HFFc6 (cell line): ENCODE measurements around the gene C3orf49. TPM values are rescaled to one million over a fixed set of nuclear protein-coding genes. Genes with fewer than 3 reads are reported as not detected.

Source experiments
- DNase-seq: peaks from one replicate; pipeline ENCODE4 v3.0.0-alpha.2; 2018
- H3K27ac Mint-ChIP-seq: 2 replicates; pipeline ENCODE4 v1.8.0; 2020; ENCODE audit warnings: mild to moderate bottlenecking, mixed read lengths
- H3K27me3 Mint-ChIP-seq: 2 replicates; pipeline ENCODE4 v1.8.0; 2021; ENCODE audit warnings: mild to moderate bottlenecking, moderate library complexity, mixed read lengths; ENCODE audit not compliant: insufficient read depth
- H3K36me3 Mint-ChIP-seq: 2 replicates; pipeline ENCODE4 v1.8.0; 2021; ENCODE audit warnings: low read depth, mixed read lengths
- H3K4me1 Mint-ChIP-seq: 2 replicates; pipeline ENCODE4 v1.8.0; 2020; ENCODE audit warnings: low read depth, mixed read lengths
- H3K4me3 Mint-ChIP-seq: 2 replicates; pipeline ENCODE4 v1.8.0; 2020; ENCODE audit warnings: mild to moderate bottlenecking, moderate library complexity, mixed read lengths
- H3K9me3 Mint-ChIP-seq: 2 replicates; pipeline ENCODE4 v1.8.0; 2020; ENCODE audit warnings: mild to moderate bottlenecking, mixed read lengths
- total RNA-seq, 6 experiments: library from RNA; stranded (reverse); fragmentation: NEBNext Ultra II Directional; extraction: Animal tissue kit (Norgen Biotek cat#: 25700); gene quantifications; 2 replicates in 1 of 6; 3 replicates in 5 of 6; pipeline ENCODE4 v1.2.3, GENCODE V29; 2021
- TF ChIP-seq, protein P1 (sequence below): fragments of 200-600 bp; sonication (generic); IDR thresholded peaks from 2 replicates; pipeline ENCODE4 v1.5.0; 2021; ENCODE audit warnings: antibody characterized with exemption, mild to moderate bottlenecking

Gene C3orf49
- total RNA-seq, 6 experiments from 2014 or later, result not detected

DNA sequence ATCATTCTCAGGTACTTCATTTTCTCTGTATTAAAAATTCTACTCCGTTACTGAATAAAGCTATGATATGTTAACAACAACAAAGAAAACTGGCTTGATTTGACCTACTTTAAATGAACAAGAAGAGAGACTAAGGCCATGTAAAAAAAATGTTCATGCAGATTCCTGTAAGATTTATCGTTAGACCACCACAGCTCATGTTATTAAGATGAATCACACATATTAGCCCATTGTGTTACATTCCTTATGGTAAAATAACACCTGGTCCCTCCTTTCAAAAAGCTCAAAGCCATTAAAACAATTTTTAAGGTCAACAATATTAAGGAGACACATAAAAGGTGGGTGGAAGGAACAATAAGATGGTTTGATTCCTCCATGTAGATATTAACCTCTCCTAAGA lies 38.2 kb downstream of the C3orf49 start:
- TF ChIP-seq, protein P1, sequence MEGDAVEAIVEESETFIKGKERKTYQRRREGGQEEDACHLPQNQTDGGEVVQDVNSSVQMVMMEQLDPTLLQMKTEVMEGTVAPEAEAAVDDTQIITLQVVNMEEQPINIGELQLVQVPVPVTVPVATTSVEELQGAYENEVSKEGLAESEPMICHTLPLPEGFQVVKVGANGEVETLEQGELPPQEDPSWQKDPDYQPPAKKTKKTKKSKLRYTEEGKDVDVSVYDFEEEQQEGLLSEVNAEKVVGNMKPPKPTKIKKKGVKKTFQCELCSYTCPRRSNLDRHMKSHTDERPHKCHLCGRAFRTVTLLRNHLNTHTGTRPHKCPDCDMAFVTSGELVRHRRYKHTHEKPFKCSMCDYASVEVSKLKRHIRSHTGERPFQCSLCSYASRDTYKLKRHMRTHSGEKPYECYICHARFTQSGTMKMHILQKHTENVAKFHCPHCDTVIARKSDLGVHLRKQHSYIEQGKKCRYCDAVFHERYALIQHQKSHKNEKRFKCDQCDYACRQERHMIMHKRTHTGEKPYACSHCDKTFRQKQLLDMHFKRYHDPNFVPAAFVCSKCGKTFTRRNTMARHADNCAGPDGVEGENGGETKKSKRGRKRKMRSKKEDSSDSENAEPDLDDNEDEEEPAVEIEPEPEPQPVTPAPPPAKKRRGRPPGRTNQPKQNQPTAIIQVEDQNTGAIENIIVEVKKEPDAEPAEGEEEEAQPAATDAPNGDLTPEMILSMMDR, result no peak
- no peaks in the 10 kb centered on the region for H3K9me3 Mint-ChIP-seq
- no peak for DNase-seq
- H3K27ac Mint-ChIP-seq, result no peak overlapping the region
- peaks cover 4% of the 10 kb centered on the region for H3K36me3 Mint-ChIP-seq
- H3K27me3 Mint-ChIP-seq, result no peaks in the 10 kb centered on the region; the same call in 1 of the 2 replicates
- H3K4me1 Mint-ChIP-seq, result peaks cover 46% of the 10 kb centered on the region
- H3K4me3 Mint-ChIP-seq, result no peak overlapping the region

DNA sequence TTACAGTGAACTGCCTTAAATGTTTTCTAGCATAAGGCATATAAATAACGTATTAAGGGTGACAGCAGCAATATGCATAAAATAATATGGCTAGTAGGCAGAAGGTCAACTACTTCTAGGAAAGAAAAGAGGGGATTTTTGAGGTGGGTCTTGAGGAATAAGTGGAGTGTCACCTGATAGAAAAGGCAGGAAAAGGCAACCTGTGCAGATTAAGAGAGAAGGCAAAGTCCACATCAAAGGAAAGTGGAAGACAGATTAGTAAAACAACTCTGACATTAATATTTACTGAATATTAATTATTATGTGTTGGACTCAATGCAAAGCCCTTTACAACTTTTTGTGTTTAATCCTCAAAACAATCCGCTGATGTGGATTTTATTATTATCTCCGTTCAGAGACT lies 41.7 kb downstream of the C3orf49 start:
- peaks cover 57% of the 10 kb centered on the region for H3K4me1 Mint-ChIP-seq
- TF ChIP-seq, protein P1, result no peak
- no peak overlapping the region for H3K4me3 Mint-ChIP-seq
- peaks cover 7% of the 10 kb centered on the region; the same call in 1 of the 2 replicates for H3K36me3 Mint-ChIP-seq
- H3K9me3 Mint-ChIP-seq, result no peaks in the 10 kb centered on the region
- H3K27ac Mint-ChIP-seq, result no peak overlapping the region
- DNase-seq, result no peak
- peaks cover 5% of the 10 kb centered on the region for H3K27me3 Mint-ChIP-seq

DNA sequence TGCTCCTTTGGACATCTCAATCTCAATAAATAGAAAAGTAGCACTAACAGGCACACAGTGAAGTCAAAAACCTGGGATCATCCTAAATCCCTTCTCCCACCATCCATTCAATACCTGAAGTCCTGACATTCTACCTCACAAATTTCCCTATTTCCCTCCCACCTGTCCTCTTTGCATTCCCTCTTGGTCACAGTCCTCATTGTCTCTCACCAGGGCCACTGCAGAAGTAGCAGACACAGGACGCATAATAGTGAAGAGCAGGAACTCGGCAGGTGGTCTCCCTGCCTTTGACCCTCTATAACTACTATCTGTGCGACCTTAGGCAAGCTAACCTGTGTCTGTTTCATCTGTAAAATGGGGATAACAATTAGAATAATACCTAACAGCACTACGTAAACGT lies 42.2 kb downstream of the C3orf49 start:
- Mint-ChIP-seq H3K27me3 (peaks cover 5% of the 10 kb centered on the region), H3K9me3 (no peaks in the 10 kb centered on the region), H3K36me3 (peaks cover 8% of the 10 kb centered on the region), H3K4me1 (peaks cover 51% of the 10 kb centered on the region), H3K27ac (peak overlapping the region; percentile 13), H3K4me3 (no peak overlapping the region)
- TF ChIP-seq, protein P1, result no peak
- no peak for DNase-seq

DNA sequence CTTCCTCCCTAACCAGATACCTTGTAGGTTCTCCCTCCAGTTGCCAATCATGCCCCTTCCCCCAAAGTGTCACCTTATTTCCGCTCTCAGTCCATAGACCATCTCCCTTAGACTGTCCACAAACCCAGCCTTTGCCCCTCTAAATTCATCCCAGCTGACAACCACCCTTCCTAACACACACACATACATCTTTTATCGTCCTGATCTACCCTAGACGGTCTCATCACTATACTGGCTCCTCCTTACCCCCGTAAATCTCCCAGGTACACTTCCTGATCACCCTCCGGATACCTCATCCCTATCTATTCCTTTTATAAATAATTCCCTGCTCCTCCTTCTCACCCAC lies 43.7 kb downstream of the C3orf49 start:
- Mint-ChIP-seq H3K27ac (peak overlapping the region; percentile 91), H3K4me1 (peaks cover 39% of the 10 kb centered on the region), H3K36me3 (peaks cover 19% of the 10 kb centered on the region), H3K4me3 (peak overlapping the region; percentile 89), H3K27me3 (peaks cover 5% of the 10 kb centered on the region), H3K9me3 (no peaks in the 10 kb centered on the region)
- TF ChIP-seq, protein P1, result no peak
- no peak for DNase-seq

DNA sequence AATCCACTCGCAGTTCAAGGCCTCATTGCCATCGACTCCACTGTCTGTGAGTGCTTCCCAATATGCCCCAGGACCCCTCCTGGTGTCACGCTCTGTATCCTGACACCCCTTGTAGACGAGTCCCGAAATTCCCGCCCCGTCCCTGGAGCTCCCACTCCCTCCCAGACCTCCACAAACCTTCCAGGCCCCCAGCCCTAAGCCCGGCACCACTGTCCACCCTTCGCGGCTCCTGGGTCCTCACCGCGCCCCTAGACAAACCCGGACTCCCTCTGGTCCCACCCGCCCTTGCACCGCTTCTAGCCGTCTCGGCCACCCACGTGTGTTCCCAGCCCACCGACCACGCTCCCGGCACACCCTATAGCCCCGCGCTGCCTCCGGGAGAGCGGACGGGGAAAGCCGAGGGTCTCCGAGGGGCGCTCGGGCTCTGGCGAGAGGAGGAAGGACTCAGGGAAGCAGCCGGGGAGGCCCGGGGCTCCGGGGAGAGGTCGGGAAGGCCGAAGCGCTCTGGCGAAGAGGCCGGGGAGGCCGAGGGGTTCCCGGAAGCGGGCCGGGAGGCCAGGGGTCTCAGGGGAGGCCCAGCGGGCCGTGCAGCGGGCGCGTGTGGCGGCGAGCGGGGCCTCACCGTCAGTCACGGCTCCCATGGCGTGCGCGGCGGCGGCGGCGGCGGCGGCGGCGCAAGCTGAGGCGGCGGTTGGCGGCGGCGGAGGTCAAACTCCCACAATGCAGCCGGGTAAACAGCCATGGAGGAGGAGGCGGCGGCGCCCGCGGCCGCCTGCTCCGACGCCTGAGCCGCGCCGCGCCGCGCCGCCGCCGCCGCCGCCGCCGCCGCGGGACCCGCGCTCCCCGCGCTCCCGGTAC lies 44.3 kb downstream of the C3orf49 start, which contains the start of the genes ATXN7 and THOC7:
TSS of gene ATXN7 (plus strand) at position 718 of the 858 bp plus-strand sequence. CDS start 48,732 bp downstream, outside the sequence.
TSS of gene THOC7 (minus strand) at position 656 of the 858 bp plus-strand sequence. CDS start at position 641, 15 bp downstream.
- H3K27me3 Mint-ChIP-seq, result peaks cover 5% of the 10 kb centered on the region
- no peaks in the 10 kb centered on the region for H3K9me3 Mint-ChIP-seq
- TF ChIP-seq, protein P1, result no peak
- DNase-seq, result peak; percentile 45
- peak within 1 kb of the TSS; percentile 97 for H3K4me3 Mint-ChIP-seq
- H3K4me1 Mint-ChIP-seq, result peaks cover 37% of the 10 kb centered on the region
- peaks cover 19% of the 10 kb centered on the region for H3K36me3 Mint-ChIP-seq
- H3K27ac Mint-ChIP-seq, result peak within 1 kb of the TSS; percentile 91
